H9 (cell line): ENCODE results near the gene ARHGAP1. TPM values are rescaled to one million over a fixed set of nuclear protein-coding genes. Genes with fewer than 3 reads are reported as not detected.

ENCODE experiments used
- DNase-seq: peaks from one replicate; pipeline ENCODE4 v3.0.0-alpha.2; 2017
- H2AFZ ChIP-seq: one replicate; pipeline ENCODE4 v1.6.1; 2013; ENCODE audit warnings: mild to moderate bottlenecking, low read length, control low read depth, moderate library complexity
- H2AK5ac ChIP-seq: 2 replicates; pipeline ENCODE4 v1.6.1; 2013; ENCODE audit warnings: low read length, control low read depth, mixed read lengths; ENCODE audit not compliant: insufficient read length
- H2BK120ac ChIP-seq: one replicate; pipeline ENCODE4 v1.6.1; 2013; ENCODE audit warnings: low read depth, mild to moderate bottlenecking, low read length, control low read depth, inconsistent platforms; ENCODE audit not compliant: poor library complexity, severe bottlenecking
- H2BK12ac ChIP-seq: 2 replicates; pipeline ENCODE4 v1.6.1; 2013; ENCODE audit warnings: low read length, control low read depth, mixed read lengths, low read depth; ENCODE audit not compliant: insufficient read length
- H2BK15ac ChIP-seq: 2 replicates; pipeline ENCODE4 v1.6.1; 2013; ENCODE audit warnings: low read depth, low read length, control low read depth
- H2BK20ac ChIP-seq: one replicate; pipeline ENCODE4 v1.6.1; 2013; ENCODE audit warnings: low read depth, mild to moderate bottlenecking, low read length, control low read depth, inconsistent platforms; ENCODE audit not compliant: poor library complexity, severe bottlenecking
- H2BK5ac ChIP-seq: 2 replicates; pipeline ENCODE4 v1.6.1; 2013; ENCODE audit warnings: low read length, control low read depth, mixed read lengths; ENCODE audit not compliant: insufficient read length
- H3K14ac ChIP-seq: 2 replicates; pipeline ENCODE4 v1.6.1; 2013; ENCODE audit warnings: low read length, control low read depth; ENCODE audit not compliant: insufficient read depth
- H3K18ac ChIP-seq: 2 replicates; pipeline ENCODE4 v1.6.1; 2013; ENCODE audit warnings: low read depth, mild to moderate bottlenecking, mixed read lengths, low read length, control low read depth; ENCODE audit not compliant: insufficient read length
- H3K23ac ChIP-seq: 2 replicates; pipeline ENCODE4 v1.6.1; 2013; ENCODE audit warnings: low read length, control low read depth, mixed read lengths, low read depth; ENCODE audit not compliant: insufficient read length
- H3K23me2 ChIP-seq: 2 replicates; pipeline ENCODE4 v1.6.1; 2013; ENCODE audit warnings: low read depth, mild to moderate bottlenecking, mixed read lengths, low read length, control low read depth; ENCODE audit not compliant: insufficient read length, poor library complexity, severe bottlenecking
- H3K27ac ChIP-seq: 2 replicates; pipeline ENCODE4 v1.5.1; 2013; ENCODE audit warnings: low read length, control low read depth, mixed read lengths, low read depth; ENCODE audit not compliant: insufficient read length
- H3K27me3 ChIP-seq: 2 replicates; pipeline ENCODE4 v1.6.1; 2013; ENCODE audit warnings: low read length, control low read depth, inconsistent platforms; ENCODE audit not compliant: insufficient read depth
- H3K4ac ChIP-seq: 2 replicates; pipeline ENCODE4 v1.6.1; 2013; ENCODE audit warnings: low read depth, mild to moderate bottlenecking, control low read depth, inconsistent platforms, low read length, moderate library complexity
- H3K4me1 ChIP-seq: 2 replicates; pipeline ENCODE4 v1.6.1; 2013; ENCODE audit warnings: low read length, control low read depth, inconsistent platforms; ENCODE audit not compliant: insufficient read depth
- H3K4me2 ChIP-seq: 2 replicates; pipeline ENCODE4 v1.6.1; 2013; ENCODE audit warnings: low read length, control low read depth, mixed read lengths; ENCODE audit not compliant: insufficient read length, insufficient read depth
- H3K56ac ChIP-seq: 2 replicates; pipeline ENCODE4 v1.6.1; 2013; ENCODE audit warnings: low read depth, mild to moderate bottlenecking, mixed read lengths, low read length, control low read depth; ENCODE audit not compliant: insufficient read length
- H3K79me1 ChIP-seq: 2 replicates; pipeline ENCODE4 v1.6.1; 2013; ENCODE audit warnings: low read depth, mild to moderate bottlenecking, moderate library complexity, low read length, control low read depth, inconsistent platforms; ENCODE audit not compliant: insufficient read depth, poor library complexity, severe bottlenecking
- H3K79me2 ChIP-seq: 2 replicates; pipeline ENCODE4 v1.6.1; 2013; ENCODE audit warnings: low read length, control low read depth, inconsistent platforms; ENCODE audit not compliant: insufficient read depth
- H3K9ac ChIP-seq: 2 replicates; pipeline ENCODE4 v1.6.1; 2013; ENCODE audit warnings: low read length, control low read depth, mixed read lengths; ENCODE audit not compliant: insufficient read length; ENCODE audit errors: extremely low read depth
- H3K9me3 ChIP-seq: one replicate; pipeline ENCODE4 v1.6.1; 2013; ENCODE audit warnings: low read depth, low read length, inconsistent platforms; ENCODE audit not compliant: control insufficient read depth
- H3T11ph ChIP-seq: one replicate; pipeline ENCODE4 v1.6.1; 2013; ENCODE audit warnings: mild to moderate bottlenecking, low read length, control low read depth, inconsistent platforms
- H4K20me1 ChIP-seq: one replicate; pipeline ENCODE4 v1.6.1; 2013; ENCODE audit not compliant: control insufficient read depth, insufficient read length, insufficient read depth
- H4K5ac ChIP-seq: 2 replicates; pipeline ENCODE4 v1.6.1; 2013; ENCODE audit warnings: low read depth, mild to moderate bottlenecking, mixed read lengths, low read length, control low read depth; ENCODE audit not compliant: insufficient read length
- H4K8ac ChIP-seq: replicated peaks from 2 replicates; pipeline ENCODE4 v1.6.1; 2013; ENCODE audit warnings: low read length, control low read depth, mixed read lengths, low read depth; ENCODE audit not compliant: insufficient read length
- H4K91ac ChIP-seq: 2 replicates; pipeline ENCODE4 v1.6.1; 2013; ENCODE audit warnings: low read depth, mild to moderate bottlenecking, moderate library complexity, mixed read lengths, low read length, control low read depth; ENCODE audit not compliant: insufficient read length
- H3K27ac Mint-ChIP-seq, 3 experiments: 2 replicates in 2 of 3; 3 replicates in 1 of 3; pipeline ENCODE4 v1.8.0; 2020 to 2021; ENCODE audit warnings: mixed read lengths in 3 of 3, mild to moderate bottlenecking in 1 of 3, moderate library complexity in 1 of 3
- H3K27me3 Mint-ChIP-seq: 2 replicates; pipeline ENCODE4 v1.8.0; 2021; ENCODE audit warnings: low read depth, mild to moderate bottlenecking, moderate library complexity, mixed read lengths
- H3K36me3 Mint-ChIP-seq, 3 experiments: 2 replicates in 2 of 3; 3 replicates in 1 of 3; pipeline ENCODE4 v1.8.0; 2020 to 2021; ENCODE audit warnings: low read depth in 3 of 3, mixed read lengths in 3 of 3; ENCODE audit not compliant: insufficient read depth in 1 of 3
- H3K4me1 Mint-ChIP-seq, 2 experiments: 2 replicates each; pipeline ENCODE4 v1.8.0; 2020; ENCODE audit warnings: mixed read lengths in 2 of 2
- H3K4me3 Mint-ChIP-seq, 2 experiments: 2 replicates in 1 of 2; 3 replicates in 1 of 2; pipeline ENCODE4 v1.8.0; 2020 to 2021; ENCODE audit warnings: mild to moderate bottlenecking in 2 of 2, mixed read lengths in 2 of 2, moderate library complexity in 1 of 2
- H3K9me3 Mint-ChIP-seq, 2 experiments: 2 replicates in 1 of 2; 3 replicates in 1 of 2; pipeline ENCODE4 v1.8.0; 2020; ENCODE audit warnings: mild to moderate bottlenecking in 2 of 2, mixed read lengths in 2 of 2, moderate library complexity in 1 of 2
- whole genome bisulfite sequencing: extraction: QIAGEN DNeasy Blood & Tissue Kit; methylation state at CpG from one replicate; pipeline ENCODE4 v1.1.7; 2013; ENCODE audit warnings: missing lambda C conversion rate, low lambda C conversion rate, mixed read lengths; ENCODE audit not compliant: insufficient read length; ENCODE audit errors: extremely low coverage; 5-methylcytosine and 5-hydroxymethylcytosine counted together
- total RNA-seq: library from RNA; stranded (reverse); gene quantifications from 2 replicates; pipeline ENCODE4 v1.2.1, GENCODE V29; 2021
- TF ChIP-seq, protein P1 (sequence below): fragments of 200-600 bp; sonication (generic); conservative IDR thresholded peaks from 3 replicates; pipeline ENCODE4 v1.8.0; 2021; ENCODE audit warnings: antibody characterized with exemption, mild to moderate bottlenecking

The ARHGAP1 gene
- total RNA-seq, 1 experiment from 2014 or later: 45.3 TPM

DNA sequence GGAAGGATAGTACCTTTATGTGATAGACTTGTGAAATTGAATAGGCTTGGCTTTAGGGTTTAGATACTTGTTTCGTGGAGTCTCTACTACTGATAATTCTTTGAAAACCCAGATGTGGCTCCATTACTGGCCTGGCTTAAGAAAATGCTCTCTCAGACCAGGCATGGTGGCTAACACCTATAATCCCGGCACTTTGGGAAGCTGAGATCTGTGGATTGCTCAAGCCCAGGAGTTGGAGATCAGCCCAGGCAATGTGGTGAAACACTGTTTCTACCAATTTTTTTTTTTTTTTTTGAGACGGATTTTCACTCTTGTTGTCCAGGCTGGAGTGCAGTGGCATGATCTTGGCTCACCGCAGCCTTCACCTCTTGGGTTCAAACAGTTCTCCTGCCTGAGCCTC, 42.2 kb downstream of the ARHGAP1 start:
- no peak overlapping the region for H3K4ac ChIP-seq
- no peaks in the 10 kb centered on the region for H3K27me3 Mint-ChIP-seq

More for the DNA sequence above, 42.2 kb downstream of the ARHGAP1 start:
- no peaks in the 10 kb centered on the region for H3K23me2 ChIP-seq
- H3K27me3 ChIP-seq: no peaks in the 10 kb centered on the region
- no peak overlapping the region for H3K23ac ChIP-seq
- no peak overlapping the region for H3K9ac ChIP-seq
- H3T11ph ChIP-seq: no peak overlapping the region
- no peak overlapping the region for H2BK15ac ChIP-seq
- Mint-ChIP-seq H3K4me3 (no peak overlapping the region), H3K27ac (peak overlapping the region in 1 of 3 experiments; percentile 85; a peak in 1 of 7 replicates), H3K9me3 (no peaks in the 10 kb centered on the region), H3K4me1 (no peaks in the 10 kb centered on the region), H3K36me3 (peaks cover 17 to 68% (median 60%) of the 10 kb centered on the region in 3 experiments; a peak in 6 of 7 replicates)
- H3K27ac ChIP-seq: no peak overlapping the region
- no peak overlapping the region for H3K4me2 ChIP-seq
- H3K9me3 ChIP-seq: no peaks in the 10 kb centered on the region
- no peak overlapping the region for H2BK120ac ChIP-seq
- H3K14ac ChIP-seq: no peak overlapping the region
- WGBS: no CpG with 5 or more reads among the region's 4 CpGs
- no peak overlapping the region for H4K5ac ChIP-seq
- H4K8ac ChIP-seq: no peak overlapping the region
- TF ChIP-seq, protein P1, sequence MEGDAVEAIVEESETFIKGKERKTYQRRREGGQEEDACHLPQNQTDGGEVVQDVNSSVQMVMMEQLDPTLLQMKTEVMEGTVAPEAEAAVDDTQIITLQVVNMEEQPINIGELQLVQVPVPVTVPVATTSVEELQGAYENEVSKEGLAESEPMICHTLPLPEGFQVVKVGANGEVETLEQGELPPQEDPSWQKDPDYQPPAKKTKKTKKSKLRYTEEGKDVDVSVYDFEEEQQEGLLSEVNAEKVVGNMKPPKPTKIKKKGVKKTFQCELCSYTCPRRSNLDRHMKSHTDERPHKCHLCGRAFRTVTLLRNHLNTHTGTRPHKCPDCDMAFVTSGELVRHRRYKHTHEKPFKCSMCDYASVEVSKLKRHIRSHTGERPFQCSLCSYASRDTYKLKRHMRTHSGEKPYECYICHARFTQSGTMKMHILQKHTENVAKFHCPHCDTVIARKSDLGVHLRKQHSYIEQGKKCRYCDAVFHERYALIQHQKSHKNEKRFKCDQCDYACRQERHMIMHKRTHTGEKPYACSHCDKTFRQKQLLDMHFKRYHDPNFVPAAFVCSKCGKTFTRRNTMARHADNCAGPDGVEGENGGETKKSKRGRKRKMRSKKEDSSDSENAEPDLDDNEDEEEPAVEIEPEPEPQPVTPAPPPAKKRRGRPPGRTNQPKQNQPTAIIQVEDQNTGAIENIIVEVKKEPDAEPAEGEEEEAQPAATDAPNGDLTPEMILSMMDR: no peak
- no peak overlapping the region for H2BK20ac ChIP-seq
- no peak overlapping the region for H4K91ac ChIP-seq
- H3K4me1 ChIP-seq: no peaks in the 10 kb centered on the region
- no peak overlapping the region for H2AK5ac ChIP-seq
- no peak overlapping the region for H2BK5ac ChIP-seq
- H3K79me2 ChIP-seq: no peaks in the 10 kb centered on the region
- no peaks in the 10 kb centered on the region for H3K79me1 ChIP-seq
- no peaks in the 10 kb centered on the region for H4K20me1 ChIP-seq
- no peak overlapping the region for H3K56ac ChIP-seq
- no peak overlapping the region for H2BK12ac ChIP-seq
- no peak overlapping the region for H2AFZ ChIP-seq
- no peak overlapping the region for H3K18ac ChIP-seq
- DNase-seq: no peak
